SH-SY5Y (cell line): Measurements from ENCODE around the gene KIF11.
A peak's percentile ranks its signal among the peaks of the same experiment; 100 is the strongest.

Experiments used
- GATA2 ChIP-seq: IDR thresholded peaks from 2 replicates; pipeline ENCODE4 v1.6.1; 2011; ENCODE audit warnings: mild to moderate bottlenecking, low read depth, low read length
- GATA3 ChIP-seq: IDR thresholded peaks from 2 replicates; pipeline ENCODE4 v1.6.1; 2011; ENCODE audit warnings: low read depth, mild to moderate bottlenecking, low read length, moderate library complexity

KIF11 gene

DNA sequence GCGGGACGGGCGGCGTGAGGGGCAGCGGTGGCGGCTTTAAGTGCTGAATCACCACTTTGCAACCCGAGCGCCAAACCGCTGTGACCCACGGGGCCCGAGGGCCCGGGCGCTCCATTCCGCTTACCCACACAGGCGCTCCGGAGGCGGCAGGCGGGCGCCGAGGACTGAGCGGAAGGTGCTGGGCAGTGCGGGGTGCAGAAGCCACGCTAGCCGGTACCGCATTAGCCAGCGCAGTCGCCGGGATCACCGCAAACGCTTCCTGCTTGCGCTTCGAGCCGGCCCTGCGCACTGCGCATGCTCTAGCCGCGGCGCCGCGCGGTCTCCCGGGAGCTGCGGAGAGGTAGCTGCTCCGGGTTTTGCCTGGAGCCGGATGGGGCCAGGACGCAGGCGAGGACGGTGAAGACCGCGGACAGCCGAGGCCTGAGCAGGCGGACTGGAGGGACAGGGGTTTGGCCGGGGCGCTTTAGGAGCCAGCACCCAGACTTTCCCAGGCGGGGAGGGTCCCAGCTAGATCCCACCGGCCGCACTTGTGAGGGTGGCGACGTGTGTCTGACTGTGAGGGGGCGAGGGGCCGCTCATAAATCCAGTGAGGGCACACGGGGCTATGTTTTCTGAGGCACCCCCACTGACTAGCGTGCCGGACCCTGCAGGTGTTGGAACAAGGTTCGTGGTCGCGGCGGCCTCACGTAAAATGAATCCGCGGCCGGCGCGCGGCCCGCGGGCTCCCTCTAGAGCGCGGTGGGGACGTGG, 19.0 kb upstream of the KIF11 start, which contains the start of gene IDE:
IDE (minus strand) TSS at position 296 of the 750 bp plus-strand sequence; CDS start at position 222, 74 bp downstream.
- TF ChIP-seq GATA2: peak; percentile 51; the same call in 1 of the 2 replicates
- TF ChIP-seq GATA3: no peak

DNA sequence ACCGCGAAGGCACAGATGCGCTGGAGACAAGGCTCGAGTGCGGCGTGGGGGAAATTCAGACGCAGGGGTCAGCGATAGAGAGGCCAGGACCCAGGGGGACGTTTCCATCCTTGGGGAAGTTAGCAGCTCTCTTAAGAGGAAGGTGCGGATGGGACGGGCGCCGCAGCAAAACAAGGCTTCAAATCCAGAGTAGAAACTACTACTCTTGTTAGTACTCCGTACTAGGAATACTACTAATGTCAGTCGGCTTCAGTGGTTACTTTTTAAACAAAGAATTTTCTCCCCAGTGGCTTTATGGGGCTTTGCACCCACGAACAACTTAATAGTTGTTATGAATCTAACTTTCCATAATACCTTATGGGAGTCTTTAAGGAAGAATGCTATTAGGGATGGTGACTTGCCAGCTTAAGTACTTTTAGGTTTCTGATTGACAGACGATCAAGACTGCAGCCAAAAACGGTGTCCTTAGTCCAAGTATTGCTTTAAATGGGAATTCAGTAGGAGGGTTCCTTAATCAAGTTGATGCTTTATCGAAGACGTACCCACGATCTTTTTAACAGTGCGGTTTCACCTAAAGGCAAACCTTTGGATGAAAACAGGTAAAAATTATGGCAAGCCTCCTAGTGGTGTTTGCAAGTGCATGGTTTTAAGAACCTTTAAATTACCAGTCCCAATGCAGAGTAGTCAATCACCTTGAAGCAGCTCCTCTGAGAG, 18.2 kb upstream of the KIF11 start:
- no peak for TF ChIP-seq GATA2
- TF ChIP-seq GATA3: no peak

DNA sequence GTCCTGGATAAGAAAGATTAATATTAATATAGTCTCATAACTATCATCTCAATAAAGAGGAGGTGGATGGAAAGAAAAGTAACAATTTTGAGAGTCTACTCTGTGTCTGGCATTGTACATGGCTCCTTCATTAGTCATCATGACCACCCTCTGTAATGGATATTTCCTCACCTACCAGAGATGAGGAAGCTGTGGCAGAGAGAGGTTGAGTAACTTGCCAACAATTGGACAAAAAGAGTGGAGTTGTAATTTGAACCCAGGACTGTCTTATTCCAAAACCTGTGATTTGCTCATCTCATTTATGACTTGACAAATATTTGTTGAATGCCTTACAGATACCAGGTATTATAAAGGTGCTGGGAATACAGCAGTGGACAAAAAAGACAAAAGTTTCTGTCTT, 17.0 kb upstream of the KIF11 start:
- TF ChIP-seq GATA2 (no peak), GATA3 (no peak)

DNA sequence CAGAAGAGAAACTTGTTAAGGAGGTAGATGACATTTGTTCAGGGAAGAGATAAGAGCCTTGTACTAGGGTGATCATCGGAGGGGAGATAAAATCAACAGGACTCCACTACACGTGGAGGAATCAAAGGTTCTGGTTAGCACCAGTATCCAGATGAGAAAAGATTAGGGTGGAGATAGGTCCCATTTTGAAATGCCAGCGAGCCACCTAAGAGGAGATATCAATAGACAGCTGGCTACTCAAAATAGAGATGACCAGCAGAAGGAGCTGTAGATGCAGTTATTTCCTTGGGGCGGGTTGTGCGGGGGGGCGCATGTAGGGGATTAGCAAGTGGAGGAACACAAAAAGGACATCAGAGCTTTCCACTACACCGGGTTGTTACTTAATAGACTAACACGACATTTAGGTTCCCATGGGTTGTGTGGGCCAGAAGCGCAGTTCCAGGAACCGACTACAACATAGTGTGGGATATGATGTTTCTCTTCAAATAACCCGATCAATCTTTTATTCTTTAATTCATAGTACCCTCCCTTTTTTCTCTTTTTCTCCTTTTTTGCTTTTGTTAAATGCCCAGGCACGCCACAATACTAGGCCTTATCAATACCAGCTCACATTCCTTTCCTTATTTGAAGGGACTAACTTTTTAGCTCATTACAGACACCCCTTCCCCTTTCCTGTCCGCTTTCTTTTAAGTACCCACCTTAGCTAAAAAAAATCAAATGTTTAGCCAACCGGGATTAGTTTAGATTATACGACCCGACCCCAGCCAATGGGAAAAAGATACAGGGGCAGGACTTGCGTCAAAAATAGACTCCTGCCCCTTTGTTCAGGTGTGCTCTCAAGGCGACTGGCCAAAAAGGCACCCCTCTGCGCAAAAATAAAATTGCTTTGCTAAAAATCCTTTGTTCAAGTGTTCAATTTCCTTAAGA, 2.0 kb upstream of the KIF11 start:
- TF ChIP-seq GATA3: no peak
- TF ChIP-seq GATA2: peak; percentile 59

GRCh38 chr10:92591550-92592022, 1.3 kb upstream of the KIF11 start:
- TF ChIP-seq GATA2 (no peak; the same call in 1 of the 2 replicates), GATA3 (no peak)

GRCh38 chr10:92593619-92594588, 974 bp downstream of the KIF11 start:
- TF ChIP-seq GATA3: no peak
- TF ChIP-seq GATA2: no peak

GRCh38 chr10:92595505-92595904, 2.6 kb downstream of the KIF11 start:
- no peak for TF ChIP-seq GATA2
- no peak for TF ChIP-seq GATA3

- TF ChIP-seq GATA3 (no peak), GATA2 (no peak)
These were observed 5.4 kb downstream of the KIF11 start for GRCh38 chr10:92598321-92598720.

DNA sequence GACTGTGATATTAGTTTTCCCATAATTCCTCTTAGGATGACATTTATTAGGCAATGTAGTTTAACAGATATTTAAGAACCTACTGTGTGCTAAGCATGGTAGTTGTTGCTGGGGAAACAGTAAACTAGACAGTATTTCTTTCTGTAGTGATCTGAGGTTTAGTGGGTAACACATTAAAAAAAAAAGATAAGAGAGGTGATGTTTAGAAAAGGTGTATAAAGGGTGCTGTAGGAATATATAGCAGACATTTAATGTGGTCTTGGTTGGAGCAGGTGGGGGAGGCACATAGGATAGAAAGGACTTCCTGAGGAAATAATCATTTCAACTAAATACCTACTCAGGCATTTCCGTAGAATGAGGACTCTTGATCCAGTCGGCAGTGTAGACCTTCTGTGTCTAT, 11.9 kb downstream of the KIF11 start:
- TF ChIP-seq GATA2 (no peak), GATA3 (no peak)

DNA sequence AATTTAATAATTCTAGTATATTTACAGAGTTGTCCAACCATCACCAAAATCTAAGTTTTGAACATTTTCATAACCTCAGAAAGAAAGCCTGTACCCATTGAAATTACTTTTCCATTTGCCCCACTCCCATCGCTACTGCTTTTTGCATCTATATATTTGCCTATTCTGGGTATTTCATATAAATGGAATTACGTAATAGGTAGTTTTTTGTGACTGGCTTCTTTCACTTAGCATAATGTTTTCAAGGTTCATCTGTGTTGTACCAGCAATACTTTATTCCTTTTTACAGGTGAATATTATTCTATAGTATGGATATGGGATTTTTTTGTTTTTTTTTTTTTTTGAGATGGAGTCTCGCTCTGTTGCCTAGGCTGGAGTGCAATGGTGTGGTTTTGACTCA, 22.6 kb downstream of the KIF11 start:
- no peak for TF ChIP-seq GATA2
- TF ChIP-seq GATA3: no peak

DNA sequence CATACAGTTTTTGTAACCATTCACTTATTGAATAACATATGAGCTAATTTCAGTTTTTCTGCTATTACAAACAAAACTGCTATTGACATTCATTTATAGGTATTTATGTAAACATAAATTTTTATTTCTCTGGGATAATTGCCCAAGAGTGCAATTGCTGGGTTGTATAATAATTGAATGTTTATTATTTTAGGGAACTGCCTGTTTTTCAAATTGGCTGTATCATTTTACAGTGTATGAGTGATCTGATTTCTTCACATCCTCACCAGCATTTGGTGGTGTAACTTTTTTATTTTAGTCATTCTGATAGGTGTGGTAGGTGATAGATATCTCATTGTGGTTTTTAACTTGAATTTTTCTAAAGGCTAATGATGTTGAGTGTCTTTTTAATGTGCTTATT, 26.4 kb downstream of the KIF11 start:
- TF ChIP-seq GATA2 (no peak), GATA3 (no peak)

- no peak for TF ChIP-seq GATA3
- no peak for TF ChIP-seq GATA2
These were observed 35.0 kb downstream of the KIF11 start for GRCh38 chr10:92627845-92628480.
